NCI-H345 treated with DMSO at 0.1 percent for 48 hours (cell line): Measurements from ENCODE around the gene C17orf67.
"Not testable (repeated sequence)": the region's sequence is repeated elsewhere in the genome, so short reads cannot be mapped to it uniquely, and the experiment has no call there.

Experiments used
- DNase-seq: peaks from one replicate; lab custom pipeline; 2025; ENCODE audit not compliant: unreplicated experiment; lab: John Stamatoyannopoulos, UW

C17orf67 gene

DNA sequence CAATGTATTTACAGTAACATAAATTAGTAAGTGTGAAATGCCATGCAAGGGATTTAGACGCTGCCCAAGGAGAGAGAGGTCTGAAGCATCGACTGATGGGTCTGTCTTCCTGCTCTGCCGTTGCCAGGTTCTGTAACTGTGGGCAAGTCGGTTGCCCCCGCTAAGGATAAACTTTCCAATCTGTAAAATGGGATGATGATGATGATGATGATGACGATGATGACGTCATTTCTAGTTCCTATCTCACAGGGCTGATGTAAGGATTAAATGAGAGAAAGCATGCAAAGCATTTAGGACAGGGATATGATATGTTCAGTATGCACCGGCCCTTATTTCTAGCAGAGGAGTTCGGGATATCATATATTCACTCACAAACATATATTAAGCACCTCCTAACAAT lies 54.8 kb downstream of the C17orf67 start:
- DNase-seq: no peak

GRCh38 chr17:56777859-56778258 lies 55.9 kb downstream of the C17orf67 start:
- no peak for DNase-seq

DNA sequence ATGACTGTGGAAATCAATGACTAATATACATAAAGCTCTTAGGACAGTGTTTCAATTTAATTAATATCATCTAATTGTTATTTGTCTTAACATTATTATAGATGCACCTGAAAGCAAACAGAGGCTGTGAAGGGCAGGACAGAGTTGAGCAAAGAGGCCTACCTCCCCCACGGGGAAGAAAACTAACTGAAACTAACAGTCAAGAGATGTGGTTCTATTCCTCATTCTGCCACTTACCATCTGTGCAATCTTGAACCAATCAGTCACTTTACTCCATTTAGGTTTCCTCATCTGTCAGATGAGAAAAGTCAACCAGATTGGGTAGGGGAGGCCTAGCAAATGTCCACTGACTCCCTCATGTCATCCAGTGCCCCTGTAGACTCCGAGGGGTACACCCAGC lies 59.1 kb downstream of the C17orf67 start:
- no peak for DNase-seq

DNA sequence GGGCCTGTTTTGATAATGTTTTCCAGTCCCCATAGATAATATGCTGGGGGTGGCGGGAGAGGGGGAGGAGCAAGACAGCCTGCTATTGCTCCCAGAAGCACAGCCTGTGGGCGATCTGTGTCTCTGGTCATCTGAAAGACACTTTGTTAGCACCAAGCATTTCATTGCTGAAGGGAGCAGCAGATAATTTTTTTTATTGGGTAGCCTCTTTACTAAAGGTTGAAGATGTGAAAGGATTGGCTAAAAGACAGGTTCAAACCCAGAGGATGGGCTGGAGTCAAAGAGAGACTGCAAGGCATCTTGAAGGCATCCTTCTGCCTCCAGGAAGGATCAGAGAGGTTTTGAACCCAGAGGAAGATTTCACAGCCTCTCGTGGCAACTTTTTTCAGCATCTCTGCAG lies 60.6 kb downstream of the C17orf67 start:
- no peak for DNase-seq

DNA sequence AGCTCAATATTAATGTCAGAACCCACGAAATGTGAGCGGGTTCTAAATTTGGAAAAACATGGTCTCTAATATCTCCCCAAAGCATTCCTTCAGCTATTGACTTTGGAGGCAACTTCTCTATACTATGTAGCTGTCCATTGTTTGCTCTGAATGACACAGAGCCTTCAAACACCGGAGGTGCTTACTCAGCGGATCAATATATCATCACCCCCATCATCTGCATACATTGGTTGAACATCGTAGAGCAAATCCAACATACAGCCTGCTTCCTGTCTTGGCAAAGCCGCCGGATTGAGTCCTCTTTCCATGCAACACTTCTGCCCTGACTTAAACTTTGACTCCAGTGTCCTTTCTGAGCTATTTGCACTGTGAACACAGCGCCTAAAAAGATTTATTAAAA lies 61.3 kb downstream of the C17orf67 start:
- no peak for DNase-seq

GRCh38 chr17:56771975-56772374 lies 61.7 kb downstream of the C17orf67 start:
- no peak for DNase-seq

DNA sequence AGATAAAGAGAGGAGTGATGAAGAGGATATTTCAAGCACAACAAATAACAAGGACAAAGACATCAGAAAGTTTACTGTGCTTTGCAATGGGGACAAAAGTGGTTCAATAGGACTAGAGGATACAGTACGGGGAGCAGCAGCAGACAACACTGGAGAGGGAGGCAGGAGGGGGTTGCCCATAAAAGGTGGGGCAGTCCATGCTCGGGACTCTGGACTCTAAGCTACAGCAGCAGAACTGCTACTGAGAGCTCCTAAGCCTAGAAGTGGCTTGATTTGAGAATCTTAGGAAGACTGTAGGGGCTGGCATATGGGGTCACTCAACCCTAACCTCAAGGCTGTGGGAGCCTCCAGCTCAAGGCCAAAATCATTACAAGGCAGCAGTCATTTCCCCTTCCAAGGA lies 62.2 kb downstream of the C17orf67 start:
- DNase-seq: no peak

GRCh38 chr17:56770427-56770826 lies 63.3 kb downstream of the C17orf67 start:
- no peak for DNase-seq

GRCh38 chr17:56765449-56765848 lies 68.3 kb downstream of the C17orf67 start:
- DNase-seq: no peak

GRCh38 chr17:56762988-56763387 lies 70.7 kb downstream of the C17orf67 start:
- no peak for DNase-seq

- DNase-seq: no peak
These were observed 71.6 kb downstream of the C17orf67 start for GRCh38 chr17:56762144-56762543.

GRCh38 chr17:56761387-56761786 lies 72.3 kb downstream of the C17orf67 start:
- DNase-seq: no peak

DNA sequence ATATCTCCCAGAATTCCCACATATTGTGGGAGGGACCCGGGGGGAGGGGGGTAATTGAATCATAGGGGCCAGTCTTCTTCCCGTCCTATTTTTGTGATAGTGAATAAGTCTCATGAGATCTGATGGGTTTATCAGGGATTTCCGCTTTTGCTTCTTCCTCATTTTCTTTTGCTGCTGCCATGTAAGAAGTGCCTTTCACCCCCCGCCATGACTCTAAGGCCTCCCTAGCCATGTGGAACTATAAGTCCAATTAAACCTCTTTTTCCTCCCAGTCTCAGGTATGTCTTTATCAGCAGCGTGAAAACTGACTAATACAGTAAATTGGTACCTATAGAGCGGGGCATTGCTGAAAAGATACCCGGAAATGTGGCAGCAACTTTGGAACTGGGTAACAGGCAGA lies 76.1 kb downstream of the C17orf67 start:
- not testable (repeated sequence) for DNase-seq

DNA sequence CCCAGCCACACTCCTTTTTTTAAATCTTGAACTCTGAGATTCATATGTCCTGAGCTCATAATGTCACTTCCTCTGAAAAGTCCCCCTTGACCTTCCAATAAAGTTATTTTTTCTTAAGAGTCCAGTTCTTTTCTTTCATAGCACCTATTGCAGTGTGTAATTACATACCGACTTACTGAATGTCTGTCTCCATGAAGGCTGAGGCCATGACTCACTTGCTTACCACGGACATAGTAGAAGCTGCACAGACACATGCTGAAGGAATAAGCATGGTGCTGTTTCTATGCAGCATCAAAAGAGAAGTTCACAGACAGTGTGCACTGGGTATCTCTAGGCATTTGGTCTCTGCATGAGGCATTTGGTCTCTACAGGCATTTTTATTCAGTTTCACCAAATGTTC lies 77.2 kb downstream of the C17orf67 start:
- DNase-seq: no peak

GRCh38 chr17:56755310-56755709 lies 78.4 kb downstream of the C17orf67 start:
- DNase-seq: no peak

GRCh38 chr17:56754523-56755208 lies 79.1 kb downstream of the C17orf67 start:
- no peak for DNase-seq

GRCh38 chr17:56752263-56752836 lies 81.4 kb downstream of the C17orf67 start:
- DNase-seq: peak; percentile 2

- no peak for DNase-seq
These were observed 82.5 kb downstream of the C17orf67 start for GRCh38 chr17:56751145-56751738.

GRCh38 chr17:56744721-56745120 lies 89.0 kb downstream of the C17orf67 start:
- DNase-seq: no peak

GRCh38 chr17:56742601-56743000 lies 91.1 kb downstream of the C17orf67 start:
- no peak for DNase-seq
